ENCODE measurements around the gene OR56B1.
"Not testable (repeated sequence)": the region's sequence is repeated elsewhere in the genome, so short reads cannot be mapped to it uniquely, and the experiment has no call there.

DNA sequence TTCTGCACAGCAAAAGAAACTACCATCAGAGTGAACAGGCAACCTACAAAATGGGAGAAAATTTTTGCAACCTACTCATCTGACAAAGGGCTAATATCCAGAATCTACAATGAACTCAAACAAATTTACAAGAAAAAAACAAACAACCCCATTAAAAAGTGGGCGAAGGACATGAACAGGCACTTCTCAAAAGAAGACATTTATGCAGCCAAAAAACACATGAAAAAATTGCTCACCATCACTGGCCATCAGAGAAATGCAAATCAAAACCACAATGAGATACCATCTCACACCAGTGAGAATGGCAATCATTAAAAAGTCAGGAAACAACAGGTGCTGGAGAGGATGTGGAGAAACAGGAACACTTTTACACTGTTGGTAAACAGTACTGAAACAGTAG is 19.7 kb upstream of the OR56B1 start:
- not testable (repeated sequence) for TF ChIP-seq MAX (CRISPR knock-in tag; IDR thresholded peaks at IDR 0.05); JUN (CRISPR knock-in tag; IDR thresholded peaks at IDR 0.05); RELA (CRISPR knock-in tag; IDR thresholded peaks at IDR 0.05; ENCODE audit: borderline replicate concordance); SMAD4 (CRISPR knock-in tag; IDR thresholded peaks at IDR 0.05); SMAD3 (CRISPR knock-in tag; IDR thresholded peaks at IDR 0.05; ENCODE audit: borderline replicate concordance)
- TF ChIP-seq, protein P1, sequence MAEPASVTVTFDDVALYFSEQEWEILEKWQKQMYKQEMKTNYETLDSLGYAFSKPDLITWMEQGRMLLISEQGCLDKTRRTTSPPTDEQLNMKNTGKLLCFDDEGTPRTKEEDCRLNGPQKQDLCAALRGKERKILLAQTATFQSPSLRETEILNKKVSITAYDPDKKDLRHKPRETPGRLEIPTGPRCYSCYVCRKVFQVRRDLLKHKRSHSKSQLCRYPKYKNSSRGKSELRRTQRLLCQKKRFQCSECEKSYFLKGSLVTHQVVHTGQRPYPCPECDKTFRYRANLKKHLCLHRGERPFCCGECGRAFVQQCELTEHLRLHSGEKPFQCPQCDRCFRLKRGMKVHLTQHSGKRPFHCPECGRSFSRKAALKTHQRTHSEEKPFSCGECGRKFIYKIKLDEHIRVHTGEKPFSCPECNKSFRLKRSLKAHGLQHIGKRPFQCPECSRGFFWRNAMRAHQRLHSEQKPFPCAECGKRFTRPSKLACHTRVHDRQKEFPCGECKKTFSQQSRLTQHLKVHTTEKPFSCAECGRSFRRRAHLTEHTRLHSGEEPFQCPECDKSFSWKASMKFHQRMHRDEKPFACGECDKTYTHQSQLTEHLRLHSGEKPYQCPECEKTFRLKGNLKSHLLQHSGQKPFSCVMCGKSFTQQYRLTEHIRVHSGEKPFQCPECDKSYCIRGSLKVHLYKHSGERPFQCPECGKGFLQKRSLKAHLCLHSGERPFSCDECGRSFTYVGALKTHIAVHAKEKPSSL (CRISPR knock-in tag; conservative IDR thresholded peaks at IDR 0.05), result not testable (repeated sequence)
- TF ChIP-seq, protein P2, sequence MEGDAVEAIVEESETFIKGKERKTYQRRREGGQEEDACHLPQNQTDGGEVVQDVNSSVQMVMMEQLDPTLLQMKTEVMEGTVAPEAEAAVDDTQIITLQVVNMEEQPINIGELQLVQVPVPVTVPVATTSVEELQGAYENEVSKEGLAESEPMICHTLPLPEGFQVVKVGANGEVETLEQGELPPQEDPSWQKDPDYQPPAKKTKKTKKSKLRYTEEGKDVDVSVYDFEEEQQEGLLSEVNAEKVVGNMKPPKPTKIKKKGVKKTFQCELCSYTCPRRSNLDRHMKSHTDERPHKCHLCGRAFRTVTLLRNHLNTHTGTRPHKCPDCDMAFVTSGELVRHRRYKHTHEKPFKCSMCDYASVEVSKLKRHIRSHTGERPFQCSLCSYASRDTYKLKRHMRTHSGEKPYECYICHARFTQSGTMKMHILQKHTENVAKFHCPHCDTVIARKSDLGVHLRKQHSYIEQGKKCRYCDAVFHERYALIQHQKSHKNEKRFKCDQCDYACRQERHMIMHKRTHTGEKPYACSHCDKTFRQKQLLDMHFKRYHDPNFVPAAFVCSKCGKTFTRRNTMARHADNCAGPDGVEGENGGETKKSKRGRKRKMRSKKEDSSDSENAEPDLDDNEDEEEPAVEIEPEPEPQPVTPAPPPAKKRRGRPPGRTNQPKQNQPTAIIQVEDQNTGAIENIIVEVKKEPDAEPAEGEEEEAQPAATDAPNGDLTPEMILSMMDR (IDR thresholded peaks at IDR 0.05), result not testable (repeated sequence)
- TF ChIP-seq, protein P3, sequence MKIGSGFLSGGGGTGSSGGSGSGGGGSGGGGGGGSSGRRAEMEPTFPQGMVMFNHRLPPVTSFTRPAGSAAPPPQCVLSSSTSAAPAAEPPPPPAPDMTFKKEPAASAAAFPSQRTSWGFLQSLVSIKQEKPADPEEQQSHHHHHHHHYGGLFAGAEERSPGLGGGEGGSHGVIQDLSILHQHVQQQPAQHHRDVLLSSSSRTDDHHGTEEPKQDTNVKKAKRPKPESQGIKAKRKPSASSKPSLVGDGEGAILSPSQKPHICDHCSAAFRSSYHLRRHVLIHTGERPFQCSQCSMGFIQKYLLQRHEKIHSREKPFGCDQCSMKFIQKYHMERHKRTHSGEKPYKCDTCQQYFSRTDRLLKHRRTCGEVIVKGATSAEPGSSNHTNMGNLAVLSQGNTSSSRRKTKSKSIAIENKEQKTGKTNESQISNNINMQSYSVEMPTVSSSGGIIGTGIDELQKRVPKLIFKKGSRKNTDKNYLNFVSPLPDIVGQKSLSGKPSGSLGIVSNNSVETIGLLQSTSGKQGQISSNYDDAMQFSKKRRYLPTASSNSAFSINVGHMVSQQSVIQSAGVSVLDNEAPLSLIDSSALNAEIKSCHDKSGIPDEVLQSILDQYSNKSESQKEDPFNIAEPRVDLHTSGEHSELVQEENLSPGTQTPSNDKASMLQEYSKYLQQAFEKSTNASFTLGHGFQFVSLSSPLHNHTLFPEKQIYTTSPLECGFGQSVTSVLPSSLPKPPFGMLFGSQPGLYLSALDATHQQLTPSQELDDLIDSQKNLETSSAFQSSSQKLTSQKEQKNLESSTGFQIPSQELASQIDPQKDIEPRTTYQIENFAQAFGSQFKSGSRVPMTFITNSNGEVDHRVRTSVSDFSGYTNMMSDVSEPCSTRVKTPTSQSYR (CRISPR knock-in tag; IDR thresholded peaks at IDR 0.05), result not testable (repeated sequence)
- TF ChIP-seq, protein P4, sequence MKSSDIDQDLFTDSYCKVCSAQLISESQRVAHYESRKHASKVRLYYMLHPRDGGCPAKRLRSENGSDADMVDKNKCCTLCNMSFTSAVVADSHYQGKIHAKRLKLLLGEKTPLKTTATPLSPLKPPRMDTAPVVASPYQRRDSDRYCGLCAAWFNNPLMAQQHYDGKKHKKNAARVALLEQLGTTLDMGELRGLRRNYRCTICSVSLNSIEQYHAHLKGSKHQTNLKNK (CRISPR knock-in tag; IDR thresholded peaks at IDR 0.05), result not testable (repeated sequence)
